Activated CD8-positive, alpha-beta memory T cell treated with anti-CD3 and anti-CD28 coated beads, Interleukin-2, amount 50 U/mL, for 24 hours (primary cell): ENCODE data around the gene LRCH1.

ENCODE experiments used
- DNase-seq: peaks from one replicate; pipeline ENCODE4 v3.0.0-alpha.2; 2020; ENCODE audit errors: extremely low read depth

The LRCH1 gene

GRCh38 chr13:46639033-46639981, 86.3 kb downstream of the LRCH1 start:
- DNase-seq = no peak

- DNase-seq = no peak
Measured at GRCh38 chr13:46640843-46641242, 87.9 kb downstream of the LRCH1 start.

- DNase-seq = no peak
Measured at GRCh38 chr13:46641274-46642081, 88.5 kb downstream of the LRCH1 start.

GRCh38 chr13:46642254-46642653, 89.3 kb downstream of the LRCH1 start:
- DNase-seq = no peak

GRCh38 chr13:46643165-46643777, 90.3 kb downstream of the LRCH1 start:
- no peak for DNase-seq

- no peak for DNase-seq
Measured at GRCh38 chr13:46644816-46645215, 91.8 kb downstream of the LRCH1 start.

GRCh38 chr13:46647512-46648065, 94.6 kb downstream of the LRCH1 start:
- DNase-seq = no peak

- DNase-seq = no peak
Measured at GRCh38 chr13:46648166-46648607, 95.2 kb downstream of the LRCH1 start.

- no peak for DNase-seq
Measured at GRCh38 chr13:46649816-46650215, 96.8 kb downstream of the LRCH1 start.

- DNase-seq = no peak
Measured at GRCh38 chr13:46654951-46655350, 102.0 kb downstream of the LRCH1 start.

- DNase-seq = no peak
Measured at GRCh38 chr13:46655377-46656180, 102.6 kb downstream of the LRCH1 start.

- DNase-seq = no peak
Measured at GRCh38 chr13:46656786-46657185, 103.8 kb downstream of the LRCH1 start.

- DNase-seq = no peak
Measured at GRCh38 chr13:46659413-46660065, 106.6 kb downstream of the LRCH1 start.

- DNase-seq = no peak
Measured at GRCh38 chr13:46660416-46660815, 107.4 kb downstream of the LRCH1 start.

GRCh38 chr13:46660857-46661256, 107.9 kb downstream of the LRCH1 start:
- DNase-seq = no peak

- no peak for DNase-seq
Measured at GRCh38 chr13:46662690-46663089, 109.7 kb downstream of the LRCH1 start.

GRCh38 chr13:46663206-46664037, 110.5 kb downstream of the LRCH1 start:
- DNase-seq = no peak

- no peak for DNase-seq
Measured at GRCh38 chr13:46664195-46664594, 111.2 kb downstream of the LRCH1 start.

GRCh38 chr13:46665248-46665632, 112.3 kb downstream of the LRCH1 start:
- DNase-seq = no peak
